ENCODE results near the gene AKAP11.

AKAP11 gene

DNA sequence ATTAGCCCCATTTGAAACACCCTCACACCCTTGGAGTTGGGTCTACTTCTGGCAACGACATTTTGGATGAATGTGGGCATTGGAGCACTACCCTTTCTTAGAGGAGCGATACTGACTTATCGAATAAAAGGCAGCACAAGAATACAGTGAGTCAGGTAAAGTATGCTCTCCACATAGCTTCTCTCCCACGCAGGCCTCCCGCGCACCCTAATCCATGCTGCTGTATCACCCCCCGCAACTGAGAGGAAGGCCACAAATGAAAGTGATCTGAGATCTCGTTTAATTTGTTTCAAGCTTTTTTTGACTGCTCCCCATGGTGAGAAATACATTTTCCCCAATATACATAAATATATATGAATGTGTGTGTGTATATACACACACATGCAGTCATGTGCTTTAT is 25.4 kb upstream of the AKAP11 start:
- no peaks in the 10 kb centered on the region for H3K9me2 ChIP-seq (replicated peaks; ENCODE audit: insufficient read depth, low read length)
- H3K9ac ChIP-seq (ENCODE audit: low read length) = no peak overlapping the region
- no peaks in the 10 kb centered on the region for H3K9me3 ChIP-seq (replicated peaks; ENCODE audit: insufficient read depth, low read length)
- DNase-seq = no peak
- H3K27ac ChIP-seq (ENCODE audit: low read length) = no peak overlapping the region
- H3K36me3 ChIP-seq (replicated peaks; ENCODE audit: insufficient read depth, low read length) = no peaks in the 10 kb centered on the region
- H3K4me1 ChIP-seq (ENCODE audit: low read length) = no peaks in the 10 kb centered on the region
- H3K4me3 ChIP-seq (ENCODE audit: low read length) = no peak overlapping the region
- TF ChIP-seq EZH2 (optimal IDR thresholded peaks at IDR 0.05; ENCODE audit: low read depth, low read length) (no peak), EZH2phosphoT487 (IDR thresholded peaks at IDR 0.05; ENCODE audit: low read length) (no peak)
- TF ChIP-seq, protein P1, sequence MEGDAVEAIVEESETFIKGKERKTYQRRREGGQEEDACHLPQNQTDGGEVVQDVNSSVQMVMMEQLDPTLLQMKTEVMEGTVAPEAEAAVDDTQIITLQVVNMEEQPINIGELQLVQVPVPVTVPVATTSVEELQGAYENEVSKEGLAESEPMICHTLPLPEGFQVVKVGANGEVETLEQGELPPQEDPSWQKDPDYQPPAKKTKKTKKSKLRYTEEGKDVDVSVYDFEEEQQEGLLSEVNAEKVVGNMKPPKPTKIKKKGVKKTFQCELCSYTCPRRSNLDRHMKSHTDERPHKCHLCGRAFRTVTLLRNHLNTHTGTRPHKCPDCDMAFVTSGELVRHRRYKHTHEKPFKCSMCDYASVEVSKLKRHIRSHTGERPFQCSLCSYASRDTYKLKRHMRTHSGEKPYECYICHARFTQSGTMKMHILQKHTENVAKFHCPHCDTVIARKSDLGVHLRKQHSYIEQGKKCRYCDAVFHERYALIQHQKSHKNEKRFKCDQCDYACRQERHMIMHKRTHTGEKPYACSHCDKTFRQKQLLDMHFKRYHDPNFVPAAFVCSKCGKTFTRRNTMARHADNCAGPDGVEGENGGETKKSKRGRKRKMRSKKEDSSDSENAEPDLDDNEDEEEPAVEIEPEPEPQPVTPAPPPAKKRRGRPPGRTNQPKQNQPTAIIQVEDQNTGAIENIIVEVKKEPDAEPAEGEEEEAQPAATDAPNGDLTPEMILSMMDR (IDR thresholded peaks at IDR 0.05; ENCODE audit: low read length) = no peak
- no peaks in the 10 kb centered on the region for H3K27me3 ChIP-seq (replicated peaks; ENCODE audit: insufficient read depth, low read length)
- no peaks in the 10 kb centered on the region for H3K79me2 ChIP-seq (ENCODE audit: low read length)
- H3F3A ChIP-seq (ENCODE audit: insufficient read depth, low read length) = no peaks in the 10 kb centered on the region
- no peak overlapping the region for H2AFZ ChIP-seq (ENCODE audit: low read length)
- H4K20me1 ChIP-seq (ENCODE audit: insufficient read depth, low read length) = no peaks in the 10 kb centered on the region
- no peak overlapping the region for H3K4me2 ChIP-seq (ENCODE audit: low read depth, low read length)

DNA sequence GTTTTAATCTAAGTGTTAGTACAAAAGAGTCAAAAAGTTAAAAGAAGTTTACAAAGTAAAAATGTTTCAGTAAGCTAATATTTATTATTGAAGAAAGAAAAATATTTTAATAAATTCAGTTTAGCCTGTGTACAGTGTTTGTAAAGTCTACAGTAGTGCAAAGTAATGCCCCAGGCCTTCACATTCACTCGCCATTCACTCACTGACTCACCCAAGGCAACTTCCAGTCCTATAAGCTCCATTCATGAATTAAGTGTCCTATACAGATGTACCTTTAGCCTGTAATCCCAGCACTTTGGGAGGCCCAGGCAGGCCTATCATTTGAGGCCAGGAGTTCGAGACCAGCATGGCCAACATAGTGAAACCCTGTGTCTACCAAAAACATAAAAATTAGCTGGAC is 24.1 kb upstream of the AKAP11 start:
- Histone ChIP-seq H2AFZ (ENCODE audit: low read length) (no peak overlapping the region), H3K9me2 (replicated peaks; ENCODE audit: insufficient read depth, low read length) (no peaks in the 10 kb centered on the region), H3K79me2 (ENCODE audit: low read length) (no peaks in the 10 kb centered on the region), H3K36me3 (replicated peaks; ENCODE audit: insufficient read depth, low read length) (no peaks in the 10 kb centered on the region), H3K27ac (ENCODE audit: low read length) (no peak overlapping the region), H3K27me3 (replicated peaks; ENCODE audit: insufficient read depth, low read length) (no peaks in the 10 kb centered on the region), H3K4me3 (ENCODE audit: low read length) (no peak overlapping the region), H3F3A (ENCODE audit: insufficient read depth, low read length) (no peaks in the 10 kb centered on the region), H3K9me3 (replicated peaks; ENCODE audit: insufficient read depth, low read length) (no peaks in the 10 kb centered on the region), H3K4me2 (ENCODE audit: low read depth, low read length) (no peak overlapping the region), H4K20me1 (ENCODE audit: insufficient read depth, low read length) (no peaks in the 10 kb centered on the region), H3K4me1 (ENCODE audit: low read length) (no peaks in the 10 kb centered on the region), H3K9ac (ENCODE audit: low read length) (no peak overlapping the region)
- no peak for TF ChIP-seq EZH2 (optimal IDR thresholded peaks at IDR 0.05; ENCODE audit: low read depth, low read length)
- TF ChIP-seq, protein P1 (IDR thresholded peaks at IDR 0.05; ENCODE audit: low read length) = no peak
- no peak for TF ChIP-seq EZH2phosphoT487 (IDR thresholded peaks at IDR 0.05; ENCODE audit: low read length)
- DNase-seq = no peak

DNA sequence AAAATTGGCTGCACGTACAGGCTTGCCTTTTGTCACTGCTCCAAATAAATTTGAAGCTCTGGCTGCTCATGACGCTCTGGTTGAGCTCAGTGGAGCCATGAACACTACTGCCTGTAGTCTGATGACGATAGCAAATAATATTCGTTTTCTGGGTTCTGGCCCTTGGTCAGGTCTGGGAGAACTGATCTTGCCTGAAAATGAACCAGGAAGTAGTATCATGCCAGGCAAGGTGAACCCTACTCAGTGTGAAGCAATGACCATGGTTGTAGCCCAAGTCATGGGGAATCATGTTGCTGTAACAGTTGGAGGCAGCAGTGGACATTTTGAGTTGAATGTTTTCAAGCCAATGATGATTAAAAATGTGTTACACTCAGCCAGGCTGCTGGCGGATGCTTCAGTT is 16.1 kb upstream of the AKAP11 start:
- H3K79me2 ChIP-seq (ENCODE audit: low read length) = no peaks in the 10 kb centered on the region
- H3K4me3 ChIP-seq (ENCODE audit: low read length) = no peak overlapping the region
- no peaks in the 10 kb centered on the region for H3K27me3 ChIP-seq (replicated peaks; ENCODE audit: insufficient read depth, low read length)
- H3K4me1 ChIP-seq (ENCODE audit: low read length) = no peaks in the 10 kb centered on the region
- H4K20me1 ChIP-seq (ENCODE audit: insufficient read depth, low read length) = no peaks in the 10 kb centered on the region
- H3K9me3 ChIP-seq (replicated peaks; ENCODE audit: insufficient read depth, low read length) = no peaks in the 10 kb centered on the region
- H3F3A ChIP-seq (ENCODE audit: insufficient read depth, low read length) = no peaks in the 10 kb centered on the region
- no peak for DNase-seq
- H3K9me2 ChIP-seq (replicated peaks; ENCODE audit: insufficient read depth, low read length) = no peaks in the 10 kb centered on the region
- H2AFZ ChIP-seq (ENCODE audit: low read length) = no peak overlapping the region
- no peak overlapping the region for H3K27ac ChIP-seq (ENCODE audit: low read length)
- no peak overlapping the region for H3K9ac ChIP-seq (ENCODE audit: low read length)
- H3K4me2 ChIP-seq (ENCODE audit: low read depth, low read length) = no peak overlapping the region
- TF ChIP-seq EZH2 (optimal IDR thresholded peaks at IDR 0.05; ENCODE audit: low read depth, low read length) = no peak
- TF ChIP-seq, protein P1 (IDR thresholded peaks at IDR 0.05; ENCODE audit: low read length) = no peak
- no peaks in the 10 kb centered on the region for H3K36me3 ChIP-seq (replicated peaks; ENCODE audit: insufficient read depth, low read length)
